Renal cortex interstitium (tissue), 15 donors: ENCODE results near the gene PAK4. TPM values are rescaled to one million over a fixed set of nuclear protein-coding genes. Genes with fewer than 3 reads are reported as not detected.
"Not testable (repeated sequence)": the region's sequence is repeated elsewhere in the genome, so short reads cannot be mapped to it uniquely, and the experiment has no call there.

Experiments
- DNase-seq, 11 donors: peaks; one replicate each; pipeline ENCODE4 v3.0.0-alpha.2; 2013; ENCODE audit warnings: low read depth in 9 of 11, low spot score in 4 of 11; ENCODE audit errors: extremely low read depth in 1 of 11
- long read RNA-seq, 16 experiments: transcript quantifications; one replicate each; lab custom pipeline, GENCODE V29; 2026
- polyA plus RNA-seq, 3 donors: library from polyadenylated mRNA; unstranded; fragments of 120-200 nt; gene quantifications; one replicate each; pipeline ENCODE4 v1.2.1, GENCODE V29; 2013; ENCODE audit not compliant: insufficient read length in 3 of 3

The PAK4 gene
- 10 to 100 TPM; 41.7 to 71.0 (median 65.6) TPM for polyA plus RNA-seq
- long read RNA-seq, donor 1, partial matches to known transcripts, result 24 of 24 reads
- long read RNA-seq, donor 1, other reads (novel, unspliced or antisense), result 0 of 24 reads
- long read RNA-seq, donor 2, partial matches to known transcripts, result 0 of 2 reads
- long read RNA-seq, donor 2, other reads (novel, unspliced or antisense), result 0 of 2 reads
- long read RNA-seq, donor 3, partial matches to known transcripts, result 6 of 24 reads
- long read RNA-seq, donor 3, other reads (novel, unspliced or antisense), result 15 of 24 reads
- long read RNA-seq, donor 4, partial matches to known transcripts, result 6 of 21 reads
- long read RNA-seq, donor 4, other reads (novel, unspliced or antisense), result 12 of 21 reads
- long read RNA-seq, donor 5, full-length matches to known transcripts, result 8 of 45 reads
- long read RNA-seq, donor 5, partial matches to known transcripts, result 37 of 45 reads
- long read RNA-seq, donor 5, other reads (novel, unspliced or antisense), result 0 of 45 reads
- long read RNA-seq, donor 6, full-length matches to known transcripts, result 4 of 15 reads
- long read RNA-seq, donor 6, partial matches to known transcripts, result 5 of 15 reads
- long read RNA-seq, donor 6, other reads (novel, unspliced or antisense), result 6 of 15 reads
- long read RNA-seq, donor 7, partial matches to known transcripts, result 28 of 31 reads
- long read RNA-seq, donor 7, other reads (novel, unspliced or antisense), result 0 of 31 reads
- long read RNA-seq, donor 8, transcript PAK4-202 (9 exons, 2,739 nt), result major isoform, 5 of 26 reads
- long read RNA-seq, donor 8, partial matches to known transcripts, result 6 of 26 reads
- long read RNA-seq, donor 8, other reads (novel, unspliced or antisense), result 12 of 26 reads
- long read RNA-seq, donor 9, partial matches to known transcripts, result 5 of 14 reads
- long read RNA-seq, donor 9, other reads (novel, unspliced or antisense), result 6 of 14 reads
- long read RNA-seq, donor 10, partial matches to known transcripts, result 5 of 5 reads
- long read RNA-seq, donor 10, other reads (novel, unspliced or antisense), result 0 of 5 reads
- long read RNA-seq, donor 11, partial matches to known transcripts, result 0 of 9 reads
- long read RNA-seq, donor 11, other reads (novel, unspliced or antisense), result 7 of 9 reads
- long read RNA-seq, donor 12, partial matches to known transcripts, result 0 of 2 reads
- long read RNA-seq, donor 12, other reads (novel, unspliced or antisense), result 0 of 2 reads
- long read RNA-seq, donor 13, partial matches to known transcripts, result 17 of 42 reads
- long read RNA-seq, donor 13, other reads (novel, unspliced or antisense), result 24 of 42 reads
- long read RNA-seq, donor 14, partial matches to known transcripts, result 7 of 7 reads
- long read RNA-seq, donor 14, other reads (novel, unspliced or antisense), result 0 of 7 reads
- long read RNA-seq, donor 15, result 0 reads
- long read RNA-seq, donor 16, transcript PAK4-202 (9 exons, 2,739 nt), result major isoform, 7 of 133 reads
- long read RNA-seq, donor 16, partial matches to known transcripts, result 100 of 133 reads
- long read RNA-seq, donor 16, other reads (novel, unspliced or antisense), result 23 of 133 reads

DNA sequence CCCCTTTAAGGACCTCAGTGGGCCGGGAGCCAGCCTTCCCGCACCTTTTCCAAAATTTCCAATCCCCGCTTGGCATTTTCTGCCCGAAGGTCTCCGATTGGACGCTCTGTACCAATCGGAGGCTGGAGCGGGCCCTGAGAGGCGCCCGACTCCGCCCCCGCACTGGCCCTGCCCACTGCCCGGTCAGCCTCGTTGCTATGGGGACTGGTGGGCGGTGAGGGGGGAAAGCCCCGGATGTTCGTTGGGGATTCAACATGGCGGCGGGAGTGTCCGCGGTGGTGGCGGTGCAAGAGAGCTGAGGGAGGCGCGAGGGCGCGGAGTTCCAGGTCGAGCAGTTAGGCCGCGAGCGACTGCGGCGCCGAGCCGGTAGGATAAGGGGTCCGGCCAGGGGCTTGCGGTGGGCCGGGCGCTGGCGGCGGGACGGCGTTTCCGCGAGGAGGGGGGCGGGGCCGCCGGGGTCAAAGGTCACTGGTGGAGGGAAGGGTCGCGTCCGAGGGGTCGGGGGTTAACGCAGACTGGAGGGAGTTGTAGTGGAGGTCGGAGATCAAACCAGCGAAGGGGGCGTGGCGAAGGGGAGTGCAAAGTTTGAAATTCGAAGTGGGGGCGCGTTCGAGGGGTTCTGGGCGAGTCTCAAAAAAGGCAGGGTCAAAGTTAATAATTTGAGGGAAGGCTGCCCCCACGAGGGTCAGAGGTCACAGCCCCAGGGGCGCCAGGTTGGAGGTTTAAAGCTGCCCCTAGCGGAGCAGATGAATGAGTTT, at the start of gene PAK4:
PAK4 (plus strand) TSS at position 233 of the 758 bp plus-strand sequence. CDS start 43,768 bp downstream, outside the sequence.
- peak; percentile 92 to 97 (median 96) for DNase-seq

GRCh38 chr19:39077323-39077722, 48.3 kb upstream of the PAK4 start:
- no peak for DNase-seq

GRCh38 chr19:39078436-39079200, 47.0 kb upstream of the PAK4 start:
- no peak for DNase-seq

- no peak for DNase-seq
Measured at GRCh38 chr19:39080431-39080830, 45.2 kb upstream of the PAK4 start.

DNA sequence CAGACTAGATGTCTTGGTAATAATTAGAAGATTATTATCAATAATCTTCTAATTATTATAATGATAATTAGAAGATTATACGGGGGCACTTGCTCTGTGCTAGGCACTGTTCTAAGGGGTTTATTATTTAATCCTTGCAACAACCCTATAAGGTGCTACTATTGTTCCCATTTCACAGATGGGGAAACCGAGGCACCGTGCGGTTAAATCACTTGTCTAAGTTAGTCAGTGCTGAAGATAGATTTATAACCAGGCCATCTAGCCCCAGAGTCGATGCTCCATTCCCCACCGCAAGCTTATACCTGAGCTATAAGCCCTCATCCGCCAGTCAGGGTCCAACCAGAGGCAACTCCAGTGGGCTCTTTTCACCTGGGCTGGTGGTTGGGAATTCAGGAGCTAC, 43.4 kb upstream of the PAK4 start:
- no peak for DNase-seq

DNA sequence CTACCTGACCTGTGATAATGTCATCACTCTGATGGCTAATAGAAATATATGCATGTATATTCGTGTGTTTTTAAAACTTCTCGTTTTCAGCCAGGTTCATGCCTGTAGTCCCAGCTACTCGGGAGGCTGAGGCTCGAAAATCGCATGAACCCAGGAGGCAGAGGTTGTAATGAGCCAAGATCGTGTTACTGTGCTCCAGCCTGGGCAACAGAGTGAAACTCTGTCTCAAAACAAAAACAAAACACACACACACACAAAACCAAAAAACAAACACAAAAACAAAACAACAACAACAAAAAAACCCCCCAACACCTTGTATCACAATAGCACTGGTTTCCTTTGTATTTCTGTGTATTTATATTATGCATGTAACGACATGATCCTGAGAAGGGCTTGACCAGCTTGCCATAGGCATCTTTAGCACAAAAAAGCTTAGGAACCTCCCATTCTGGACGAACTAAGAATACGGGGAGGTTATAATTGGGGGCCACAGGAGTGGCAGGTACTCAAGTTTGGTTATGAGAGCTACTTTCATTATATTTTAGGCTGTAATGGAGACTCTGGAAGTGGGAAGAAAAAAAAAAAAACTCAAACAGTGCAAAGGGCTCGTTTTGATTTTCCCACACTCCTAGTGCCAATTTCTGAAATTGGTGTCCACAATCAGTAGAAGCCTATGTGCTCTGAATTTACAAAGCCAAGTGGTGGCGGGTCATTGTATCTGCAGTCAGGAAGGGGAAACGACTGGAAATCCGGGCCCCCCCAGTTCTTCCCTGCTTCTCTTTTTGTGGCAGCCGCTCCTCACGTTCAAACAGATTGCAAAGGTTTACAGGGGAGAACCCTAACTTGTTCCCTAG, 42.6 kb upstream of the PAK4 start:
- no peak for DNase-seq

DNA sequence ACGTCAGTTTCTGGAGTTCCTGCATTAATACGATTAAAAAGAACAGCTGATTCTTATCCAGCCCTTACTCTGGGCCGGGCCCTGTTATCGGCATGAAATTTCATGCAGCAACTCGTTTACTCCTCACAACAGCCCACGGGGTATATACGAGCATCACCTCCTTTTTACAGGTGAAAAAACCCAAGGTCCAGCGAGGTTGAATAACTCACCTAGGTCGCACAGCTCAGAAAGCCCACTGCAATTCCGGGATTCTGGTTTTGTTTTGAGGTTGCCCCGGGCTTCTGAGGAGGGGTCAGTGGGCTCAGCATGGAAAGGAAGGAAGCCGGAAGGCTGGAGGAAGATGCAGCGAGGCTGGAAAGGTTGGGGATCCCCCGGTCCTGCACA, 42.0 kb upstream of the PAK4 start:
- DNase-seq, result no peak

DNA sequence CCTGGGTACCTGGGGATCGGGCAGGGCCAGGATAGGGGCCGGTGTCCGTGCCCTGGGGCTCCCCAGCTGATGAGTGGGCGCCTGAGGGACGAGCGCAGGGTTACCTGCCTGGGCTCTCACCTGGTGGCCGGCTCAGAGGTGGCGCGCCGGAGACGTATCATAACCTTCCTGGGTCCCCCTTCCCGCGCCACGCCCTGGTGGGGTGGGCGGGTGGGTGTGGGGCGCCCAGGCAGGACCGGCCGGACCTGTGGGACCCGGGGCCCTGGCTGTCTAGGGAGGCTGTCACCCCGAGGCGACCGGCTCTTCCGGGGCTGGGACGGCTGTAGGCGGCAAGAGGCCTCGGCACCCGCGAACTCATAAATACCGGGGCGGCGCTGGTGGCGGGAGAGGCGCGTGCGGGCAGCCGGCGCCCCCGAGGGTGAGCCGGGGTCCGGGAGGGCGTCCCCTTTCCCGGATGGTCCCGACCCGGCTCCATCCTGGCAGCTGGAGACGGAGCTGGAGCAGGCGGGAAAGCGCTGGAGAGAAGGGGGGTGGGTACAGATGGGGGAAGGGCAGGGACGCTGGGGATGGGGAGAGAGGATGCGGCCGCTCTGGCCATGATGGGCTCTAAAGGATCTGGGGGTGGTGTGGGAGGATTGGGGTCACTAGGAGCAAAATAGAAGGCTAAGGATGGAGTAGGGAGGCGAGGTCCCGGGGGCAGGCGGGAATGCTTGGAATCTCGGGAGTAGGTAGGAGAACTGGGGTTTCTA, 41.4 kb upstream of the PAK4 start, which contains the start of gene ACP7:
ACP7 (plus strand) TSS at position 386 of the 749 bp plus-strand sequence. CDS start 902 bp downstream, outside the sequence.
- no peak for DNase-seq

- DNase-seq, result no peak
Measured at GRCh38 chr19:39084732-39085080, 40.9 kb upstream of the PAK4 start.

- DNase-seq, result no peak
Measured at GRCh38 chr19:39085392-39085791, 40.2 kb upstream of the PAK4 start.

- no peak for DNase-seq
Measured at GRCh38 chr19:39086386-39086785, 39.2 kb upstream of the PAK4 start.

DNA sequence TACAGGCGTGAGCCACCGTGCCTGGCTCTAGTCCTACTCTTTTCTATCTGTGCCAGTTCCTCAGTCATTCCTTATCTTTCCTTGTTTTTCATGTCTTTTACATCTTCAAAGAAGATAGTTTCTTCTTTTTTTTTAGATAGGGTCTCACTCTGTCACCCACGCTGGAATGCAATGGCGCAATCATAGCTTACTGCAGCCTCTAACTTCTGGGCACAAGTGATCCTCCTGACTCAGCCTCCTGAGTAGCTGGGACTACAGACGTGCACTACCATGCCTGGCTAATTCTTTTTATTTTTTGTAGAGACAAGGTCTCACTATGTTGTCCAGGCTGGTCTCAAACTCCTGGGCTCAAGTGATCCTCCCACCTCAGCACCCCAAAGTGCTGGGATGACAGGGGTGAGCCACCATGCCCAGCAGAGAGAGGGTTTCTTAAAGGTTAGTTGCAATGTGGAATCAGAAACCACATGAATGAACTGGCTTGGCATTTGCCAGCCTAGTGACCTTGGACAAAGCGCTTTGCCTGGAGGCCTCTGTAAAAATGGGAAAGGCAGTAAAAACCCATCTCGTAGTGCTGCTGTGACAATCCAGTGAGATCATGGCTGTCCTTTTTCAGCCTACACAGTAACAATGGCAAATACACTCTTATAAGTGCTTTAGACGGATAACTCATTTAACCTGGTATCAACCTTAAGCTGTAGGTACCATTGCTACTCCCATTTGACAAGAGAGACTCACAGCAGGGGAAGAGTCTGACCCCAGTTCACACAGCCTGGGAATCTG, 37.5 kb upstream of the PAK4 start:
- no peak for DNase-seq

- not testable (repeated sequence) for DNase-seq
Measured at GRCh38 chr19:39090016-39090415, 35.6 kb upstream of the PAK4 start.

- DNase-seq, result no peak
Measured at GRCh38 chr19:39090881-39091280, 34.7 kb upstream of the PAK4 start.
